ENCODE measurements around the gene FCGR3A. TPM values are rescaled to one million over a fixed set of nuclear protein-coding genes. Genes with fewer than 3 reads are reported as not detected.
"Not testable (repeated sequence)": the region's sequence is repeated elsewhere in the genome, so short reads cannot be mapped to it uniquely, and the experiment has no call there.

Gene FCGR3A
- total RNA-seq, 6 donors from 2014 or later = 20.8 to 237 (median 82.8) TPM

- WGBS, 2 donors = no CpG with 5 or more reads among the region's 4 CpGs
- not testable (repeated sequence) for H3K36me3 ChIP-seq, DNase-seq, H3K4me3 ChIP-seq, H3K4me1 ChIP-seq, H3K9me3 ChIP-seq, H3K27me3 ChIP-seq, H3K27ac ChIP-seq
- peak in 1 of 2 donors; percentile 67 for ATAC-seq (ENCODE audit: low FRiP score in 2 of 2)
Observed at GRCh38 chr1:161580879-161581537, 31.4 kb upstream of the FCGR3A start.

GRCh38 chr1:161579856-161580507, 30.4 kb upstream of the FCGR3A start:
- not testable (repeated sequence) for H3K4me3 ChIP-seq; H3K36me3 ChIP-seq; H3K27me3 ChIP-seq; H3K9me3 ChIP-seq; ATAC-seq (ENCODE audit: low FRiP score in 2 of 2); H3K27ac ChIP-seq; DNase-seq; H3K4me1 ChIP-seq
- WGBS, 2 donors = no CpG with 5 or more reads among the region's 8 CpGs

DNA sequence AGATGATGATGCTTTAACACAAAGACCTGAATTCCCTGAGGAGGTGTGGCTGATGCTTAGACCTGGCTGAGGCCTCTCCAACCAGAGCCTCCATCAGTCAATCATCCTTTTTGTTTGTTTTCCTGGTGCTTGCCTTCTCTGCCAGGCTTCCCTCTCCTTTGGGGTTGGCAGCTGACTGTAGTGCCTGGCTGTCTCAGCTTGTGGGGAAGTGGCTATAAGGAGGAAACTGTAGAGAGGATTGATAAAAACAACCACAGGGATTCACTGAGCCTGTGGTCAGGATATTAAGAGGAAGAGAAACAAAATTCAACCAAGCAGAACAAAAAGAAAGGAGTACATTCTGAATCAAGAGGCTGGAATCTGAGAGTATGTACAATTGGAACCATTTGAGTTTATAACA, 27.1 kb upstream of the FCGR3A start:
- DNase-seq, H3K27me3 ChIP-seq, H3K4me1 ChIP-seq, H3K4me3 ChIP-seq, H3K36me3 ChIP-seq, H3K9me3 ChIP-seq, H3K27ac ChIP-seq: not testable (repeated sequence)
- peak; percentile 52 to 72 for ATAC-seq (ENCODE audit: low FRiP score in 2 of 2)

DNA sequence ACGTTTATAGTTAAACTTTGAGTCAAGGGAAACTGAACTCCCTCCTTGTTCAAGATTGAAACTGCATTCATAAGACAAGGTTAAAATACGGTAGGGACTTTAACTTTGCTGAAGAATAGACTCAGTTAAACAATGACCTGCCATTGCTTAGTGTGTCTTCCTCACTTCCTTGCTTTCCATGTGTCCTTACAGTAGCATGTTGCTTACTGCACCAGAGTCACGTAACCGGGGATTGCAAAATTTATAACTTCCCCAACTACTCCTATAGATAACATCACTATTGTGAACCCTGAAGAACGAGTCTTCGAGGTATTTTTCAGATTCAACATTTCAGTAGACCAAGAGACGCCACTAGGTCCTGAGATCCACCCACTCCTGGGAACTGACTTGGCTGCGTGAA, 22.1 kb upstream of the FCGR3A start:
- not testable (repeated sequence) for H3K27ac ChIP-seq, H3K27me3 ChIP-seq, H3K9me3 ChIP-seq, H3K4me3 ChIP-seq, H3K4me1 ChIP-seq, DNase-seq, H3K36me3 ChIP-seq
- ATAC-seq (ENCODE audit: low FRiP score in 2 of 2) = peak; percentile 49 to 68
- WGBS, 2 donors = no CpG with 5 or more reads among the region's 8 CpGs

DNA sequence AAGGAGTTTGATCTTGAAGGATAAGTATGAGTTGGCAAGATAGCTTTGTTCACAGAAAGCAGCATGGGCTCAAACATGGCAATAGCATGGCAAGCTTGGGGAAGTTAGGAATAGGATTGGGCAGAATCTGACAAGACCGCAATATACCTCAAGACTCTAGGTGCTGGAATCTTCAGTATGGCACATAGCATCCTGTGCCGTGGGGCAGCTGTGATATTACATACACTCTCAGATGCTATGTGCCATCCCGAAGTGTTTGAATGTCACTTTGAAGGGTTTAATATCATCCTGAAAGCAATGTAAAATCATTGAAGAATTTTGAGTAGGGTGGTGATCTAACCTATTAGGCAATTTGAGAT, 17.0 kb upstream of the FCGR3A start:
- DNase-seq; H3K36me3 ChIP-seq; H3K27ac ChIP-seq; ATAC-seq (ENCODE audit: low FRiP score in 2 of 2); H3K27me3 ChIP-seq; H3K9me3 ChIP-seq; H3K4me3 ChIP-seq; H3K4me1 ChIP-seq: not testable (repeated sequence)
- 100% methylated on average over 1 of the region's 3 CpGs for WGBS, 2 donors

DNA sequence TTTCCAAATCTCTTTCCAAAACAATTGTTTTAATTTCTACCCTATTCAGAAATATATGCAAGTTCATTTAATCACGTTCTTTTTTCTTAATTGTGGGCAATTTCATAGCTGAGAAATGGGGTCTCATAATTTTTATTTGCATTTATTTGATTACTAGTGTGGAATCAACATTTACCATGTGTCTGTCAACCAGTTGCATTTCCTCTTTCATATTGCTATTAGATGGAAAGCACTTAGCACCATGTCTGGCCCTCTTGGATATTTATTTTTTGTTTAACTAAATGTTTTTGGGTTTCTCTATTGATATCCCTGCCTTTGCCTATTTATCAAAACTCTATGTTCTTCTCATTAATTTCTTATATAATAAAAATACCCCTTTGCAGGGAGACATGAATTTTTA, 13.9 kb upstream of the FCGR3A start:
- 78 to 80% methylated on average over 1 of the region's 1 CpG for WGBS, 2 donors
- H3K27ac ChIP-seq; ATAC-seq (ENCODE audit: low FRiP score in 2 of 2); H3K9me3 ChIP-seq; H3K27me3 ChIP-seq; H3K36me3 ChIP-seq; H3K4me1 ChIP-seq; DNase-seq; H3K4me3 ChIP-seq: not testable (repeated sequence)

DNA sequence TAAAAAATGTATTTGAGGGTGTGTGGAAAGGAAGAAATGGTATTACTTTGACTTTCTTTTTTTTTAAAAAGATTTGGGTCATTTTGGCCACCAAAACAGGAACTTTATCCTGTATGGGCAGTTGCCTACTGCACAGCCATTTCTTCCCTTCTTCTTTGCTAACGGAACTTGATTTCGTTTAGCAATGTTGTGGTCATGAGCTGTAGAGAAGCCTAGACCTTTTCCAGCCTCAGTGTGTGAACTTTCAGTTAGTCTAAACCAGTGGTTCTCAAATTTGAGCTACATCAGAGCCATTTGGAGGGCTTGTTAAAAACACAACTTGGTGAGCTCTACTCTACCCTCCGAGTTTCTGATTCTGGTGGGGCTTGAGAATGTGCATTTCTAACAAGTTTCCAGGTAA, 12.8 kb upstream of the FCGR3A start:
- H3K27ac ChIP-seq = peak overlapping the region; percentile 30 to 77 (median 43)
- peak; percentile 68 to 79 for ATAC-seq (ENCODE audit: low FRiP score in 2 of 2)

DNA sequence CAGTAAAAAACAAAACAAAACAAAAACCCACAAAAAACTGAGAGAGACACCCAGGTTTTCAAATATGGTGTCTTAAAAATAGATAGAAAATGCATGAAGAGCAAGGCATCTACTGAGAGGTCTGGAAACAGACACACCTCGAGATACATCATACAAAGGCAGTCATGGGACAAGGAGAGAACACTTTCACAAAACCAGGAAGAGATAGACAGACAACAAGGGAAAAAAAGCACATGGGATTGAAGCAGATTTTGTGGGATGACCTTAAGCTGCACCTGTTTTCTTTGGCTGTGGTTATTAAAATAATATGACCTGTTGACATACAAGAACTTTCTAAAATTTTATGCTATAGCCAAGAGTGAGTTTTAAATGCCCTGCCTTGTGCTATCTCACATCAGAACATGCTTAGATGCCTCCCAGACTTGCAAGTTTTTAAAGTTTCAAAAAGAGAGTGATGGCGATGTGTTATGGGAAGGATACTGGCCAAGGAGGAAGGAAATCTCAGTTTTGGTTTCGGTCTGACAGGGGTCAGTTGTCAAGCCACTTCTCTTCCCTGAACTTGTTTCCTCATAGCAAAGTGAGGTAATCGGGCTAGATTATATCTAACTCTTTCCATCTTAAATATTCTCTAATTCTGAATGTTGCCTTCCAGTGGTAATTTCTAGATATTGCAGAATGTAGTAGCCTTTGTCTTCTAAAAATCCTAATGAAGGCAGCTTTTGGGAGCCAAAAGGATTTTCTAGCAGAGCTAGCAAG, 11.5 kb upstream of the FCGR3A start:
- TF ChIP-seq, protein P1, sequence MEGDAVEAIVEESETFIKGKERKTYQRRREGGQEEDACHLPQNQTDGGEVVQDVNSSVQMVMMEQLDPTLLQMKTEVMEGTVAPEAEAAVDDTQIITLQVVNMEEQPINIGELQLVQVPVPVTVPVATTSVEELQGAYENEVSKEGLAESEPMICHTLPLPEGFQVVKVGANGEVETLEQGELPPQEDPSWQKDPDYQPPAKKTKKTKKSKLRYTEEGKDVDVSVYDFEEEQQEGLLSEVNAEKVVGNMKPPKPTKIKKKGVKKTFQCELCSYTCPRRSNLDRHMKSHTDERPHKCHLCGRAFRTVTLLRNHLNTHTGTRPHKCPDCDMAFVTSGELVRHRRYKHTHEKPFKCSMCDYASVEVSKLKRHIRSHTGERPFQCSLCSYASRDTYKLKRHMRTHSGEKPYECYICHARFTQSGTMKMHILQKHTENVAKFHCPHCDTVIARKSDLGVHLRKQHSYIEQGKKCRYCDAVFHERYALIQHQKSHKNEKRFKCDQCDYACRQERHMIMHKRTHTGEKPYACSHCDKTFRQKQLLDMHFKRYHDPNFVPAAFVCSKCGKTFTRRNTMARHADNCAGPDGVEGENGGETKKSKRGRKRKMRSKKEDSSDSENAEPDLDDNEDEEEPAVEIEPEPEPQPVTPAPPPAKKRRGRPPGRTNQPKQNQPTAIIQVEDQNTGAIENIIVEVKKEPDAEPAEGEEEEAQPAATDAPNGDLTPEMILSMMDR (IDR thresholded peaks at IDR 0.05) = peak in 1 of 6 experiments; percentile 19
- DNase-seq (peak in 1 of 2 donors; percentile 54), ATAC-seq (ENCODE audit: low FRiP score in 2 of 2) (peak; percentile 85 to 88)
- not testable (repeated sequence) for H3K9me3 ChIP-seq, H3K36me3 ChIP-seq, H3K4me1 ChIP-seq, H3K27me3 ChIP-seq, H3K4me3 ChIP-seq
- WGBS, 2 donors = 16 to 36% methylated on average over 4 of the region's 4 CpGs
- peak overlapping the region in 2 of 4 donors; percentile 34 to 77 for H3K27ac ChIP-seq

More for the DNA sequence above, 12.8 kb upstream of the FCGR3A start:
- not testable (repeated sequence) for DNase-seq, H3K27me3 ChIP-seq, H3K9me3 ChIP-seq, H3K36me3 ChIP-seq, H3K4me1 ChIP-seq, H3K4me3 ChIP-seq
- WGBS, 2 donors = 60 to 81% methylated on average over 2 to 3 of the region's 3 CpGs

DNA sequence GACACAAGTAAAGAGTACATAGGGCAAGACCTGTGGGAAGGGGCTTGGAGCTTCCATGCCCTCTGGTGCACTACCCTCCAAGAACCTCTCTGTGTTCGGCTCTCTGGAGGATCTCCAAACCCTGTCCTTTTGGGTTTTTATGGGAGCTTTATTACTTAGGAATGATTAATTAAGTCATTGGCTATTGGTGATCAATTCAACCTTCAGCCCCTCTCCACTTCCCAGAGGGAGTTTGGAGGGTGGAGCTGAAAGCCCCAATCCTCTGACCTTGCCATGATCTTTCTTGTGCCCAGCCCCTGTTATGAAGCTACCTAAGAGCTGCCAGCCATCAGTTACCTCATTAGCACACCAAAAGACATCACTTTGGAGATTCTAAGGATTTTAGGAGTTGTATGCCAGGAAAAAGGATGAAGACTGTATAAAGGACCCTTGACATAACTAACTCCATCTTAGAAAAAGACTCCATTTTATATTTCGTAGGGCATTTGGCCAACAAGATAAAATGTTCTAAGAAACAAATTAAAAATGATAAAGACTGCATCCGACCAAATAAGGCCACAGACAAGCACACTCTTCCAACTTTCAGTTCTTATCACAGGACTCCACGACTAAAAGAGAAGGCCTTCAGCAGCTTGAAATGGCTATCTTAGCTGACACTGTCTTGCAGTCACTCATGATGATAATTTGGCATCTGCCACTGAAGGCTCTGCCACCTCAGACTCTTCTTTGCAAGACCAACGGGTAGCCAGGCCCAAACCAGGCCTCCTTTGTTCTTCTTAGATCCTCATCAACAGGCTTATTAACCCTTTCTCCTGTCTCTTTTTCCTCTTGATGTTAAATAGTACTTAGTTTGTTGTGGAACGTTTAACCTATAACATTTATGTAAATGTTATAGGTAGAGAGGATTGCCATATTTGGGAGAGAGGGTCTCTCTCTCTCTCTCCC, 8.2 kb upstream of the FCGR3A start:
- H3K9me3 ChIP-seq; ATAC-seq (ENCODE audit: low FRiP score in 2 of 2); H3K4me3 ChIP-seq; H3K36me3 ChIP-seq; H3K27me3 ChIP-seq; H3K27ac ChIP-seq; H3K4me1 ChIP-seq; DNase-seq: not testable (repeated sequence)
- whole genome bisulfite sequencing, 2 donors = 67 to 72% methylated on average over 5 of the region's 6 CpGs

GRCh38 chr1:161556990-161557389, 7.4 kb upstream of the FCGR3A start:
- WGBS, 2 donors = 86% methylated on average over 1 of the region's 2 CpGs; no CpG with 5 or more reads in 1 of the 2 donors
- not testable (repeated sequence) for DNase-seq; H3K27me3 ChIP-seq; H3K27ac ChIP-seq; ATAC-seq (ENCODE audit: low FRiP score in 2 of 2); H3K4me3 ChIP-seq; H3K9me3 ChIP-seq; H3K36me3 ChIP-seq; H3K4me1 ChIP-seq

DNA sequence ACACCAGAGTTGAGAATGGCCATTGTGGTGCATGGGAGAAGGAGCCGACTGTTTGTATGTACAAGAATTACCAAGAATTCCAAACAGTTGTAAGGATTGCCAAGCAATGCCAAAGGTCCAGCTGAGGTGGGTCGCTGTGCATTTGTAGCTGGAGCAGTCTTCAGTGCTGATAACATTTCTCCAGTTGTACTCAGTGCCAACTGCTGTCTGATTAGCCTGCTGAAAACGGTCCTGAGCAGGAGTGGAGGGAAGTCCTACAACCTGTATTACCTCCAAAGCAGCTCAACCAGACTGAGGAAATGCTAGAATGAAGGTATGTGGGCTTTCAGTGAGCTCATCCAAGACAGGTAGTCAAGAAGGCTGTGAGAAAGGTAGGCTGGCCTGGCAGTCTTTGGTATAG, 6.5 kb upstream of the FCGR3A start:
- not testable (repeated sequence) for H3K9me3 ChIP-seq; H3K4me3 ChIP-seq; H3K36me3 ChIP-seq; ATAC-seq (ENCODE audit: low FRiP score in 2 of 2); H3K4me1 ChIP-seq; H3K27me3 ChIP-seq; DNase-seq
- WGBS, 2 donors = 69 to 72% methylated on average over 3 of the region's 3 CpGs
- H3K27ac ChIP-seq = peak overlapping the region in 2 of 4 donors; percentile 18 to 24

Measured in upper lobe of left lung (tissue), 6 donors.